Right renal cortex interstitium (tissue), 3 donors: ENCODE data around the gene SHROOM1. TPM values are rescaled to one million over a fixed set of nuclear protein-coding genes. Genes with fewer than 3 reads are reported as not detected.

Experiments used
- DNase-seq, 3 donors: peaks; one replicate each; pipeline ENCODE4 v3.0.0-alpha.2; 2013; ENCODE audit warnings: low read depth in 3 of 3, low spot score in 2 of 3
- polyA plus RNA-seq, 3 donors: library from polyadenylated mRNA; unstranded; fragments of 120-200 nt; gene quantifications; one replicate each; pipeline ENCODE4 v1.2.1, GENCODE V29; 2013; ENCODE audit not compliant: insufficient read length in 3 of 3

The SHROOM1 gene
- polyA plus RNA-seq, 3 donors, result 10.8 to 19.7 (median 11.6) TPM

- no peak for DNase-seq
Observed at GRCh38 chr5:132853323-132853722, 22.9 kb upstream of the SHROOM1 start.

- no peak for DNase-seq
Observed at GRCh38 chr5:132850066-132850465, 19.6 kb upstream of the SHROOM1 start.

GRCh38 chr5:132849347-132849746, 18.9 kb upstream of the SHROOM1 start:
- no peak for DNase-seq

- DNase-seq, result no peak
Observed at GRCh38 chr5:132848270-132848669, 17.8 kb upstream of the SHROOM1 start.

- no peak for DNase-seq
Observed at GRCh38 chr5:132841305-132841704, 10.9 kb upstream of the SHROOM1 start.

DNA sequence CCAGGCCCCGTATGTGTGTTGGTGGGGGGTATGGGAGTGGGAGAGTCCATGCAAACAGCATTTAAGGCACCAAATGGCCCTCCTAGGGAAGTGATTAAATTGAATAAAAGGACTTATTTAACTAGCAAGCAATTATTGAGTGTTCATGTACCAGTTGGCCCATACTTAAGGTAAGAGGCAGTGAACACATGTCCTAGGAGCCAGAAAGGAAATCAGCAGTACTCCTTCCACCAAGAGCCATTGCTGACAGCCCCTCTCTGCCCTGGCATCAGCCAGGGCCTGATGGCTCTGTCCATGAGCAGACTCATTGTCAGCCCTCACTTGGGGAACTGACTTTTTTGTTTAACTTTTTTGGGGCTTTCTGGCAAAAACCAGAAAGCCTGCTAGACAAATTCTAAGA, 10.4 kb upstream of the SHROOM1 start:
- no peak for DNase-seq

- no peak for DNase-seq
Observed at GRCh38 chr5:132840313-132840712, 9.9 kb upstream of the SHROOM1 start.

- no peak for DNase-seq
Observed at GRCh38 chr5:132839426-132840301, 9.2 kb upstream of the SHROOM1 start.

- no peak for DNase-seq
Observed at GRCh38 chr5:132838516-132839282, 8.3 kb upstream of the SHROOM1 start.

DNA sequence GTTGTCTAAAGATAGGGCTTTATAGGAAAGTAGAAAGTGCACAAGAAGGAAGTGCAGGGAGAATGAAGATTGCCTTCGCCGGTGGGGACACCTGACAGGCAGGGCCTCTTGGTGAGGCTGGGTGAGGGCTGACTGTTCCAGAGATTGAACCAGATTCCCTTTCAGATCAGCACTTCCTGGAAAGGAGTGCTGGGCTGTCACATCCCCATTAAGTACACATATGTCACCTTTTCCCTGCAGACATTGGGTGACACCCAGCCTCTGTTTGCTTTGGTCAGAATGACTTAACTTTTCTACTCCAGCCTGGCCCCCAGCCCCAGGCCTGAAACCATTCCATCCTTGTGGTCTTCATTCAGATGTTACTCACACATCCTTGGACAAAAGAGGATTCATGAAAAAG, 7.4 kb upstream of the SHROOM1 start:
- DNase-seq, result no peak

DNA sequence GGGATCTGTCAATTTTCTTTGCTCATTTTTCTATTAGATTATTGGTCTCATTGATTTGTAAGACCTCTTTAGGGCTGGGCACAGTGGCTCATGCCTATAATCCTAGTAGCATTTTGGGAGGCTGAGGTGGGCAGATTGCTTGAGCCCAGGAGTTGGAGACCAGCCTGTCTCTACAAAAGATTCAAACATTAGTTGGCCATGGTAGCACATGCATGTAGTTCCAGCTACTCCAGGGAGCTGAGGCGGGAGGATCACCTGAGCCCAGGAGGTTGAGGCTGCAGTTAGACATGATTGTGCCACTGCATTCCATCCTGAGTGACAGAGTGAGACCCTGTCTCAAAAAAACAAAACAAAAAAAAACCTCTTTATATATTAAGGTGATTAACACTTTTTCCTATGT, 6.4 kb upstream of the SHROOM1 start:
- no peak for DNase-seq

DNA sequence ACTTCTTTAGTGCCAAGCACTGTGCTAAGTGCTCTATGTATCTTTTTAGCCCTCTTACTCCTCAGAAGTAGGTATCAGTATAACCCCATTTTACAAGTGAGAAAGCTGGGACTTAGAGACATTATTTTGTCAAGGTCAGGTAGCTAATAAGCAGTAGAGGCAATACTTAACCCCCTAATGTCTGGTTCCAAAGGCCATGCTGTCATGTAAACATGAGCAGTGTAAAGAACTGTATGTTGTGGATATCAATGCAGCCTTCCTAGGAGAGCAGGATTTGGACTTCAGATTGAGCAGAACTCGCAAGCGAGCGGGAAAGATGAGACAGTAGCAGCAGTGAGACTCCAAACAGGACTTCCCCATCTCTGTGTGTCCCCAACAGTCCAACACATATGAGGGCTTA, 3.6 kb upstream of the SHROOM1 start:
- DNase-seq, result no peak

- no peak for DNase-seq
Observed at GRCh38 chr5:132832612-132833011, 2.2 kb upstream of the SHROOM1 start.

DNA sequence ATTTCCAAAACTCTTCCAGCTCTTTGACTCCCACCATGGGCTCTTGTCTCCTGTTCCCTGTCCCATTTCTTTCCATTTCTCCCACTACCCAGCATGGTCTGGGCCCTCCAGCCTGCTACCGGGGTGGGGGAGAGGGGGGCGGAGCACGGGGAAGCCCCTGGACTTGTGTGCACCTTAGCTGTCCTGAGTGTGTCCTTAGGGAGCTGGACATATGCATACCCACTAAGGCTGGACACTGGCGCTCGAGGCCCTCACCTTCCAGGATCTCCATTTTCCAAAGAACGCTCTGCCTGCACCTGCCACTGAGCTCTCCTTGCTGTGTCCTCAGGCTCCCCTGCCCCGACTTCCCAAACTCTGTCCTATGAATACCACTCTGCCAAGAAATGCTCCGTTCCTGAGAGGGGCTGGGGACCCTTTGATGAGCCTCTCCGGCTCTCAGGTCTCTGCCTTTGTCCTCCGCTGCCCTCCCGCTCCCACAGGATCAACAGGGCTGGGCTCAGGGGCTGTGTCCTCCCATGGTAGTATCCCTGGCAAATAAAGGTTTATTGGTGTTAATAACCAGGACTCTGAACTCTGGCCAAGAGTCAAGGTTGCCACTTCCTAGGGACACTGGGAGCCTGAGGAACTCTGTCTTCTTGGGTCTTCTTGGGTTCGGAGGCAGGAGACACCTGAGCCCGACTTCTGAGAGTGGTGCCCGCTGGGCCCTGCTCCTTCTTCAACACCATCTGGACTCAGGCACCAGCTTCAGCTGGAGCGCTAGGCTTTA, 831 bp upstream of the SHROOM1 start:
- DNase-seq, result no peak

- peak in 1 of 3 donors; percentile 62 for DNase-seq
Observed at GRCh38 chr5:132829742-132830435, 558 bp downstream of the SHROOM1 start.

- DNase-seq, result no peak
Observed at GRCh38 chr5:132828846-132829494, 1.5 kb downstream of the SHROOM1 start.

DNA sequence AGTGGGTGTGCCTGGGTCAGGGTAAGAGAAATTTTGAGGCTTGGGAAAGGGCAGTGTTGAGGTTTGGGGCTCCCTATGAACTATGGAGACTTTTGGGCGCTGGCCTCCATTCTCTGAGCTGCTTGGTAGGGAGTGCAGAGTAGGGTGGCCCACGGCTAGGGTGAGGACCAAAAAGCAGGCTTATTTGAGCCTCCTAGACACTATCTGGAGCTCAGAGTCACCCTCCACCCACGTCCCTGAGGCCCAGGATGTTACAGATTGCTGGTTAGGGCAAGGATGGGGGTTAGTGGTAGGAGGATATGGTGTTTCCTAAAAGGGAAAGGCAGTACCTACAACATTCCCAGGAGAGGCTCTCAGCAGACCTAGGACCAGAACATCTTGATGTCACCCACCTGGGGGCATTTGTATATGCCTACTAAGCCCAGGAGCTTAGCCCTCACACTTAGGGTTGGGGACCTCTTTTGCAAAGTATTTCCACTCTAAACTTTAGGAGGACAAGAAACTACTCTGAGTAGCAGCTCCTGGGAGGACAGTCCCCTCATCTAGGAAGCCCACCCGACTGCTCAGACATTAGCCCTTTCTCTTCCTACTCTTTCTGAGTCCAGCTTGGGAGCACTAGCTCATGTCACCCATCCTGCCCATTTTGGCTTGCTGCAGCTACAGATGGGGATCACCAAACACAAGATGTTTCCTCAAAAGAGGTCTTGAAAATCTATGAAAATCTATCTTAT, 2.3 kb downstream of the SHROOM1 start:
- DNase-seq, result no peak

- DNase-seq, result no peak
Observed at GRCh38 chr5:132826424-132827082, 3.9 kb downstream of the SHROOM1 start.

- DNase-seq, result no peak
Observed at GRCh38 chr5:132825834-132826391, 4.5 kb downstream of the SHROOM1 start.
